H1 (cell line): ENCODE results near the gene CNGA2. TPM values are rescaled to one million over a fixed set of nuclear protein-coding genes. Genes with fewer than 3 reads are reported as not detected.

Source experiments
- CTCF ChIA-PET: fragments of 300-600 bp; sonication (Branson Sonifier 250); formaldehyde crosslinking; loops from one replicate; lab custom pipeline; 2021; ENCODE audit not compliant: partially characterized antibody; lab: Charles Lee
- POLR2A ChIA-PET: fragments of 300-600 bp; sonication (Branson Sonifier 250); formaldehyde crosslinking; loops from one replicate; lab custom pipeline; 2021; ENCODE audit warnings: inconsistent platforms; ENCODE audit not compliant: partially characterized antibody; lab: Charles Lee
- DNase-seq, 2 experiments: peaks; one replicate each; pipeline versions ENCODE4 v3.0.0 to v3.0.0-alpha.2; 2010 to 2022; ENCODE audit warnings: low spot score in 2 of 2, low read depth in 1 of 2, mixed read lengths in 1 of 2
- FAIRE-seq: peaks from 2 replicates; lab custom pipeline; 2011; peaks lifted over from hg19 to GRCh38; lab: Jason Lieb, UNC
- H2AFZ ChIP-seq: 2 replicates; pipeline ENCODE4 v1.8.1; 2012; ENCODE audit warnings: low read length, inconsistent platforms
- H2AK5ac ChIP-seq: 2 replicates; pipeline ENCODE4 v1.6.1; 2013; ENCODE audit warnings: low read depth, low read length
- H2BK120ac ChIP-seq: replicated peaks from 2 replicates; pipeline ENCODE3; 2013; ENCODE audit warnings: low read depth, low read length, inconsistent platforms
- H2BK12ac ChIP-seq: 2 replicates; pipeline ENCODE4 v1.6.1; 2013; ENCODE audit warnings: low read depth, low read length
- H2BK15ac ChIP-seq: 2 replicates; pipeline ENCODE4 v1.6.1; 2013; ENCODE audit warnings: low read length
- H2BK20ac ChIP-seq: 2 replicates; pipeline ENCODE4 v1.6.1; 2013; ENCODE audit warnings: low read length
- H2BK5ac ChIP-seq: 2 replicates; pipeline ENCODE4 v1.6.1; 2013; ENCODE audit warnings: low read depth, low read length
- H3K14ac ChIP-seq: 2 replicates; pipeline ENCODE4 v1.6.1; 2013; ENCODE audit warnings: inconsistent platforms; ENCODE audit not compliant: insufficient read length
- H3K18ac ChIP-seq: 2 replicates; pipeline ENCODE4 v1.6.1; 2013; ENCODE audit warnings: low read length; ENCODE audit errors: extremely low read depth
- H3K23ac ChIP-seq: 2 replicates; pipeline ENCODE4 v1.6.1; 2013; ENCODE audit warnings: inconsistent platforms; ENCODE audit not compliant: insufficient read length
- H3K23me2 ChIP-seq: 2 replicates; pipeline ENCODE4 v1.6.1; 2013; ENCODE audit warnings: low read depth, low read length
- H3K27ac ChIP-seq: 2 replicates; pipeline ENCODE4 v1.6.1; 2011; ENCODE audit warnings: low read depth, low read length, inconsistent platforms
- H3K27me3 ChIP-seq, 4 experiments: replicated peaks in 1 of 4; 1 replicate in 1 of 4; 2 replicates in 3 of 4; pipeline versions ENCODE4 v1.6.1 to v1.8.1; 2011 to 2013; ENCODE audit warnings: low read length in 3 of 4, mild to moderate bottlenecking in 3 of 4, inconsistent platforms in 2 of 4, mixed read lengths in 2 of 4, moderate library complexity in 1 of 4; ENCODE audit not compliant: control insufficient read depth in 3 of 4, insufficient read depth in 3 of 4; ENCODE audit errors: extremely low read depth in 1 of 4
- H3K36me3 ChIP-seq, 4 experiments: 2 replicates each; pipeline versions ENCODE4 v1.6.1 to v1.8.1; 2011 to 2013; ENCODE audit warnings: mild to moderate bottlenecking in 4 of 4, low read length in 3 of 4, moderate library complexity in 2 of 4, control low read depth in 1 of 4, inconsistent platforms in 1 of 4; ENCODE audit not compliant: insufficient read depth in 4 of 4, control insufficient read depth in 2 of 4
- H3K4ac ChIP-seq: replicated peaks from 2 replicates; pipeline ENCODE3; 2013; ENCODE audit warnings: low read length, low read depth, mixed read lengths, inconsistent platforms; ENCODE audit not compliant: insufficient read length
- H3K4me1 ChIP-seq, 4 experiments: replicated peaks in 1 of 4; 1 replicate in 1 of 4; 2 replicates in 3 of 4; pipeline versions ENCODE4 v1.6.1 to v1.8.1; 2011 to 2013; ENCODE audit warnings: low read length in 3 of 4, inconsistent platforms in 2 of 4, mixed read lengths in 1 of 4; ENCODE audit not compliant: insufficient read depth in 4 of 4, control insufficient read depth in 3 of 4
- H3K4me2 ChIP-seq, 2 experiments: 2 replicates each; pipeline versions ENCODE4 v1.6.1 to v1.8.1; 2011 to 2013; ENCODE audit warnings: low read depth in 2 of 2, low read length in 2 of 2, control low read depth in 1 of 2, inconsistent platforms in 1 of 2, mild to moderate bottlenecking in 1 of 2; ENCODE audit not compliant: insufficient read depth in 1 of 2
- H3K4me3 ChIP-seq, 4 experiments: fragments of 200-600, 300-600 bp in 1 of 4; sonication (generic), shearing (Covaris generic), sonication (Bioruptor Twin) in 1 of 4; 2 replicates each; pipeline versions ENCODE4 v1.5.1 to v1.8.1; 2011 to 2016; ENCODE audit warnings: low read length in 4 of 4, low read depth in 3 of 4, control low read depth in 2 of 4, inconsistent platforms in 2 of 4, mild to moderate bottlenecking in 2 of 4, mixed read lengths in 1 of 4, moderate library complexity in 1 of 4; ENCODE audit not compliant: insufficient read depth in 2 of 4; ENCODE audit errors: extremely low read depth in 1 of 4
- H3K56ac ChIP-seq: replicated peaks from 2 replicates; pipeline ENCODE3; 2013; ENCODE audit warnings: low read depth, mild to moderate bottlenecking, mixed read lengths, low read length, inconsistent platforms; ENCODE audit not compliant: insufficient read length
- H3K79me1 ChIP-seq: 2 replicates; pipeline ENCODE4 v1.6.1; 2013; ENCODE audit warnings: low read depth, low read length, control low read depth
- H3K79me2 ChIP-seq, 2 experiments: 2 replicates each; pipeline versions ENCODE4 v1.6.1 to v1.8.1; 2012 to 2013; ENCODE audit warnings: low read length in 2 of 2, mild to moderate bottlenecking in 2 of 2, inconsistent platforms in 1 of 2; ENCODE audit not compliant: insufficient read depth in 2 of 2, control insufficient read depth in 1 of 2
- H3K9ac ChIP-seq, 4 experiments: replicated peaks in 1 of 4; 1 replicate in 1 of 4; 2 replicates in 3 of 4; pipeline versions ENCODE4 v1.6.1 to v1.8.1; 2011 to 2013; ENCODE audit warnings: low read depth in 3 of 4, low read length in 3 of 4, control low read depth in 2 of 4, mild to moderate bottlenecking in 2 of 4, moderate library complexity in 2 of 4, inconsistent platforms in 1 of 4; ENCODE audit errors: extremely low read depth in 1 of 4
- H3K9me3 ChIP-seq, 2 experiments: 2 replicates each; pipeline versions ENCODE4 v1.6.1 to v1.8.1; 2012 to 2013; ENCODE audit warnings: mild to moderate bottlenecking in 2 of 2, moderate library complexity in 2 of 2, control low read depth in 1 of 2, inconsistent platforms in 1 of 2, low read depth in 1 of 2, low read length in 1 of 2, mixed read lengths in 1 of 2; ENCODE audit not compliant: insufficient read depth in 2 of 2
- H4K20me1 ChIP-seq, 2 experiments: replicated peaks in 1 of 2; 2 replicates each; pipeline versions ENCODE3 to v1.8.1; 2011 to 2013; ENCODE audit warnings: inconsistent platforms in 2 of 2, low read length in 2 of 2, mild to moderate bottlenecking in 1 of 2; ENCODE audit not compliant: insufficient read depth in 2 of 2, control insufficient read depth in 1 of 2
- H4K5ac ChIP-seq: 2 replicates; pipeline ENCODE4 v1.6.1; 2013; ENCODE audit warnings: low read length, low read depth, mixed read lengths, inconsistent platforms; ENCODE audit not compliant: insufficient read length
- H4K8ac ChIP-seq: 2 replicates; pipeline ENCODE4 v1.8.0; 2013; ENCODE audit warnings: mild to moderate bottlenecking, moderate library complexity, low read length, inconsistent platforms; ENCODE audit not compliant: insufficient read depth; ENCODE audit errors: extremely low read depth
- H4K91ac ChIP-seq: replicated peaks from 2 replicates; pipeline ENCODE3; 2013; ENCODE audit warnings: low read length, mixed read lengths, inconsistent platforms; ENCODE audit not compliant: insufficient read length
- KDM4A ChIP-seq: IDR thresholded peaks from one replicate; pipeline ENCODE4 v1.7.1; 2012; ENCODE audit warnings: low read depth, mild to moderate bottlenecking, moderate library complexity, low read length, inconsistent platforms; ENCODE audit not compliant: severe bottlenecking
- WGBS, 2 experiments: shearing (Covaris generic) in 1 of 2; methylation state at CpG; one replicate each; pipeline versions ENCODE4 v1.1.6 to v1.1.7; 2013 to 2015; ENCODE audit warnings: low lambda C conversion rate in 2 of 2, mixed read lengths in 2 of 2, inconsistent platforms in 1 of 2, low coverage in 1 of 2, missing lambda C conversion rate in 1 of 2; ENCODE audit not compliant: insufficient replicate concordance in 2 of 2, insufficient coverage in 1 of 2, insufficient read length in 1 of 2; ENCODE audit errors: extremely low coverage in 1 of 2, missing lambda C conversion rate in 1 of 2; 5-methylcytosine and 5-hydroxymethylcytosine counted together
- polyA plus RNA-seq, 7 experiments: library from polyadenylated mRNA; depleted of rRNA in 3 of 7; stranded (reverse) in 5 of 7; unstranded in 2 of 7; fragments of >200 nt in 5 of 7; fragments of 200-250 nt in 2 of 7; gene quantifications; 1 replicate in 5 of 7; 2 replicates in 1 of 7; 4 replicates in 1 of 7; pipeline versions ENCODE4 v1.2.1 to v1.2.3, GENCODE V29; 2011 to 2013; ENCODE audit warnings: missing spikeins in 2 of 7, mixed read lengths in 2 of 7
- total RNA-seq: library from RNA; stranded (reverse); fragmentation: NEBNext Ultra II Directional; extraction: Animal tissue kit (Norgen Biotek cat#: 25700); gene quantifications from 2 replicates; pipeline ENCODE4 v1.2.1, GENCODE V29; 2021

CNGA2 gene
- total and polyA plus RNA-seq, 2 of the 8 experiments (the other 6 are each of a cell fraction or from before 2014, with no cell fraction given): not detected

GRCh38 chrX:151746502-151746901 is 12.0 kb downstream of the CNGA2 start:
- Histone ChIP-seq H3K23me2 (no peaks in the 10 kb centered on the region; the same call in 1 of the 2 replicates), H3K56ac (no peak overlapping the region), H3K14ac (no peak overlapping the region), H3K79me1 (no peaks in the 10 kb centered on the region), H2BK15ac (no peak overlapping the region), H2AFZ (no peak overlapping the region), H3K79me2 (no peaks in the 10 kb centered on the region), H3K9ac (no peak overlapping the region), H2BK12ac (no peak overlapping the region), H4K91ac (no peak overlapping the region), H4K8ac (no peak overlapping the region), H3K4me1 (0 out of 7 replicates have a peak, but pooled peaks cover 0 to 2% (median 0%) of the 10 kb centered on the region in 4 experiments), H3K9me3 (no peaks in the 10 kb centered on the region), H3K4me2 (no peak overlapping the region), H3K27ac (no peak overlapping the region), H3K18ac (no peak overlapping the region), H3K36me3 (no peaks in the 10 kb centered on the region), H3K4ac (no peak overlapping the region), H3K27me3 (no peaks in the 10 kb centered on the region), H2AK5ac (no peak overlapping the region), H2BK120ac (no peak overlapping the region), H3K4me3 (no peak overlapping the region), H2BK5ac (no peak overlapping the region), H4K5ac (no peak overlapping the region), H2BK20ac (no peak overlapping the region), H4K20me1 (no peaks in the 10 kb centered on the region), H3K23ac (no peak overlapping the region)
- WGBS, 2 experiments: 100% methylated on average over 2 of the region's 2 CpGs; no CpG with 5 or more reads in 1 of the 2 experiments
- DNase-seq: no peak
- ChIA-PET CTCF (interaction anchor here (1.2 to 1.4 kb wide), 3 partner anchors 8 to 886 kb away, joined by 3 to 6 read pairs (median 3); no protein-coding TSS in a partner anchor), POLR2A (no interaction called here)
- no peak for TF ChIP-seq KDM4A
- no peak for FAIRE-seq
